Measurements from ENCODE around the gene RHBDD1.

DNA sequence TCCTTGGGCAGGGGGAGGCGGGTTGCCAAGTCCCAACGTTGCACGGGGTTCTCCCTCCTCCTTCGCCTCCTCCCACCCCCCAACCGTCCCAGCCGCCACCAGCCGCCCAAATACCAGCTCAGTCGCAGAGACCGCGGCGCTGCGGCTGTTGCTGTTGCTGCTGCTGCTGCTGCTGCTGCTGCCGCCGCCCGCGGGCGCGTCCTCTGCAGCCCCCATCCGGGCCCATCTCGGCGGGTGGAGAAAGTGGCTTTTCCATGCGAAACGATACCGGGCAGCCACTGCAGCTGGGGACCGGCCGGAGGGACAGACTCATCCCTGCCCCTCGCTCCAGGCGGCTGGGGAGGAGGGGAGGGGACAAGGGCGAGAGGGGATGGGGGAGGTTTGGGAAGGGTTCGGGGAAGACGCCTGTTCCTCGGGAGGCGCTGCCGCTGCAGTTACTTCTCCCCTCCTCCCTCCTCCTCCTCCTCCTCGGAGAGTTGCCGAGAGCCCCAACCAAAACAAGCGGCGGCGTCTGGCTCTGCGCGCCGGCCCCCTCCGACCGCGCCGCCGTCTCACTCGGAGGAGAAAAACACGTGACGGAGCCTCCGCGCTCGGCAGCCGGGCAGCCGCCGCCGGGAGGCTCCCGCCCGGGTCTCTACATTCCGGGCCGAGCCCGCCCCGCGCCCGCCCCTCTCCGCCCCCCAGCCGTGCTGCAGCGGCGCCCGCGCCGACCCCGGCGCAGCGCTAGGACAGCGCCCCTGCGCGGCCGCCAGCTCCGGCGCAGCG, 36.5 kb upstream of the RHBDD1 start, which contains the start of gene IRS1:
- TF ChIP-seq, protein P1, sequence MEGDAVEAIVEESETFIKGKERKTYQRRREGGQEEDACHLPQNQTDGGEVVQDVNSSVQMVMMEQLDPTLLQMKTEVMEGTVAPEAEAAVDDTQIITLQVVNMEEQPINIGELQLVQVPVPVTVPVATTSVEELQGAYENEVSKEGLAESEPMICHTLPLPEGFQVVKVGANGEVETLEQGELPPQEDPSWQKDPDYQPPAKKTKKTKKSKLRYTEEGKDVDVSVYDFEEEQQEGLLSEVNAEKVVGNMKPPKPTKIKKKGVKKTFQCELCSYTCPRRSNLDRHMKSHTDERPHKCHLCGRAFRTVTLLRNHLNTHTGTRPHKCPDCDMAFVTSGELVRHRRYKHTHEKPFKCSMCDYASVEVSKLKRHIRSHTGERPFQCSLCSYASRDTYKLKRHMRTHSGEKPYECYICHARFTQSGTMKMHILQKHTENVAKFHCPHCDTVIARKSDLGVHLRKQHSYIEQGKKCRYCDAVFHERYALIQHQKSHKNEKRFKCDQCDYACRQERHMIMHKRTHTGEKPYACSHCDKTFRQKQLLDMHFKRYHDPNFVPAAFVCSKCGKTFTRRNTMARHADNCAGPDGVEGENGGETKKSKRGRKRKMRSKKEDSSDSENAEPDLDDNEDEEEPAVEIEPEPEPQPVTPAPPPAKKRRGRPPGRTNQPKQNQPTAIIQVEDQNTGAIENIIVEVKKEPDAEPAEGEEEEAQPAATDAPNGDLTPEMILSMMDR (IDR thresholded peaks at IDR 0.05; ENCODE audit: insufficient read depth, low read length, poor library complexity, severe bottlenecking), result no peak
- no peak for TF ChIP-seq EZH2phosphoT487 (conservative IDR thresholded peaks at IDR 0.05; ENCODE audit: low read length)

Data from SU-DHL-6 (cell line).